Gastroesophageal sphincter (tissue), 3 donors: ENCODE results near the gene AGPAT3.

Experiments
- POLR2A ChIP-seq, 2 donors: fragments of 450-650 bp; IDR thresholded peaks; one replicate each; pipeline ENCODE4 v1.6.1; 2017; ENCODE audit warnings: antibody characterized with exemption in 2 of 2, mild to moderate bottlenecking in 2 of 2, moderate library complexity in 1 of 2
- POLR2AphosphoS5 ChIP-seq: sonication (generic); formaldehyde crosslinking; IDR thresholded peaks from one replicate; pipeline ENCODE4 v1.6.1; 2017; ENCODE audit warnings: antibody characterized with exemption
- TF ChIP-seq, protein P1 (sequence below), 4 experiments: fragments of 200-600 bp in 2 of 4; fragments of 450-650 bp in 2 of 4; sonication (generic) in 1 of 4; IDR thresholded peaks; one replicate each; pipeline ENCODE4 v1.5.1; 2017 to 2019; ENCODE audit warnings: antibody characterized with exemption in 4 of 4, mild to moderate bottlenecking in 2 of 4, moderate library complexity in 2 of 4

DNA sequence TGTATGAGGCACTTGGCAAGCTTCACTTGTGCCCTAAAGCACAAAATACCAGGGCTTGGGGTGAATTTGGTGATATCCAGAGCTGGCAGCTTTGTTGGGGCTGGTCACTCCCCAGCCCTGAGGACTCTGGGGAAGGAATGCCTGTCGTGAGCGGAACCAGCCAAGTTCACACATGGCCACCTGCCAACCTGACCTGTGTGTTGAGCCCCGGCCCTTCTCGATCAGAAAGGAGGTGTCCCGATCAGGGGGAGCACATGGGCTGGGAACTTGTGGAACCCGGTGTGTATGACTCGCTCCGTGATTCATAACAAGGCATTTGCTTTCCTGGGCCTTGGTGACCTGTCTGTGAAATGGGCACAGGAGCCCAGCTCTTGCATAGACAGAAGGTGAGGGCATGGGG, 43.1 kb downstream of the AGPAT3 start:
- no peak for TF ChIP-seq POLR2AphosphoS5
- TF ChIP-seq, protein P1, sequence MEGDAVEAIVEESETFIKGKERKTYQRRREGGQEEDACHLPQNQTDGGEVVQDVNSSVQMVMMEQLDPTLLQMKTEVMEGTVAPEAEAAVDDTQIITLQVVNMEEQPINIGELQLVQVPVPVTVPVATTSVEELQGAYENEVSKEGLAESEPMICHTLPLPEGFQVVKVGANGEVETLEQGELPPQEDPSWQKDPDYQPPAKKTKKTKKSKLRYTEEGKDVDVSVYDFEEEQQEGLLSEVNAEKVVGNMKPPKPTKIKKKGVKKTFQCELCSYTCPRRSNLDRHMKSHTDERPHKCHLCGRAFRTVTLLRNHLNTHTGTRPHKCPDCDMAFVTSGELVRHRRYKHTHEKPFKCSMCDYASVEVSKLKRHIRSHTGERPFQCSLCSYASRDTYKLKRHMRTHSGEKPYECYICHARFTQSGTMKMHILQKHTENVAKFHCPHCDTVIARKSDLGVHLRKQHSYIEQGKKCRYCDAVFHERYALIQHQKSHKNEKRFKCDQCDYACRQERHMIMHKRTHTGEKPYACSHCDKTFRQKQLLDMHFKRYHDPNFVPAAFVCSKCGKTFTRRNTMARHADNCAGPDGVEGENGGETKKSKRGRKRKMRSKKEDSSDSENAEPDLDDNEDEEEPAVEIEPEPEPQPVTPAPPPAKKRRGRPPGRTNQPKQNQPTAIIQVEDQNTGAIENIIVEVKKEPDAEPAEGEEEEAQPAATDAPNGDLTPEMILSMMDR (IDR thresholded peaks at IDR 0.05) = no peak
- TF ChIP-seq POLR2A (IDR thresholded peaks at IDR 0.05) = no peak
